ENCODE data around the gene AGAP3. TPM values are rescaled to one million over a fixed set of nuclear protein-coding genes. Genes with fewer than 3 reads are reported as not detected.

The AGAP3 gene
- 108 and 126 TPM in 2 replicates for polyA plus RNA-seq (2012; rRNA removed)
- polyA plus RNA-seq (2012; cell fraction: cytosol; rRNA removed), result 61.7 and 84.8 TPM in 2 replicates
- polyA plus RNA-seq (2012; cell fraction: nucleus; rRNA removed), result 361 and 701 TPM in 2 replicates

GRCh38 chr7:151085691-151086620, at the start of gene AGAP3:
AGAP3 (plus strand) TSS chr7:151086475; CDS start chr7:151086742, 267 bp downstream.
- H3K27me3 ChIP-seq (ENCODE audit: insufficient read depth), result no peaks in the 10 kb centered on the region
- CTCF ChIA-PET, result interaction anchor here (0.5 to 21.3 kb wide), 19 partner anchors 9 to 323 kb away, joined by 3 to 474 read pairs (median 4); partner anchors contain the start of genes ABCB8, CDK5 and SLC4A2
- peak within 1 kb of the TSS; percentile 90 to 100 for H3K4me3 ChIP-seq (ENCODE audit: low read depth in 2 of 2, low read length in 1 of 2)
- peaks cover 20% of the 10 kb centered on the region for H3F3A ChIP-seq (replicated peaks; ENCODE audit: insufficient read depth)
- H3K9me3 ChIP-seq, result no peaks in the 10 kb centered on the region
- peak within 1 kb of the TSS; percentile 64 to 94 for H3K27ac ChIP-seq (ENCODE audit: low read depth in 2 of 2, low read length in 1 of 2)
- H3K9ac ChIP-seq, result peak within 1 kb of the TSS; percentile 88
- H4K20me1 ChIP-seq (ENCODE audit: insufficient read depth), result peaks cover 35% of the 10 kb centered on the region
- DNase-seq, result peak; percentile 99
- H3K4me1 ChIP-seq (ENCODE audit: control insufficient read depth in 1 of 2, insufficient read depth in 2 of 2, low read depth in 1 of 2, low read length in 1 of 2), result peaks cover 34 to 58% of the 10 kb centered on the region in 2 experiments
- peaks cover 64% of the 10 kb centered on the region for H3K79me2 ChIP-seq (ENCODE audit: insufficient read depth)
- peak within 1 kb of the TSS; percentile 99 for H3K4me2 ChIP-seq
- WGBS (ENCODE audit: low lambda C conversion rate), result 2% methylated on average over 71 of the region's 84 CpGs
- H3K36me3 ChIP-seq (replicated peaks in 1 of 2; ENCODE audit: control insufficient read depth in 1 of 2, insufficient read depth in 2 of 2, low read length in 1 of 2), result peaks cover 0 to 13% of the 10 kb centered on the region in 2 experiments
- no peaks in the 10 kb centered on the region for H3K9me2 ChIP-seq
- POLR2A ChIA-PET, result interaction anchor here (0.8 to 1.4 kb wide), 5 partner anchors 27 to 1356 kb away, joined by 3 read pairs; partner anchors contain the start of genes ABCB8, ABCF2 and NUB1
- peak within 1 kb of the TSS; percentile 72 for H2AFZ ChIP-seq (ENCODE audit: low read depth)
- TF ChIP-seq POLR2AphosphoS5 (IDR thresholded peaks at IDR 0.05; ENCODE audit: low read depth, low read length) (peak; percentile 80), ZBTB33 (IDR thresholded peaks at IDR 0.05; ENCODE audit: borderline replicate concordance, low read depth) (no peak), RXRA (IDR thresholded peaks at IDR 0.05; ENCODE audit: borderline replicate concordance, low read depth) (no peak), FOXM1 (IDR thresholded peaks at IDR 0.05; ENCODE audit: low read depth) (no peak), REST (IDR thresholded peaks at IDR 0.05; ENCODE audit: low read depth, low read length) (no peak), IRF3 (IDR thresholded peaks at IDR 0.05; ENCODE audit: low read depth, low read length) (no peak), MAX (IDR thresholded peaks at IDR 0.05; ENCODE audit: low read depth) (peak; percentile 60), MXI1 (IDR thresholded peaks at IDR 0.05; ENCODE audit: low read depth, low read length) (peak; percentile 46), TAF1 (IDR thresholded peaks at IDR 0.05; ENCODE audit: borderline replicate concordance, low read depth, low read length) (peak; percentile 58), FOSL2 (IDR thresholded peaks at IDR 0.05; ENCODE audit: borderline replicate concordance, low read depth) (no peak), RAD21 (IDR thresholded peaks at IDR 0.05; ENCODE audit: low read length) (no peak), PBX3 (IDR thresholded peaks at IDR 0.05) (no peak), NFIC (IDR thresholded peaks at IDR 0.05; ENCODE audit: borderline replicate concordance) (no peak), RFX5 (IDR thresholded peaks at IDR 0.05; ENCODE audit: low read length) (no peak), YY1 (IDR thresholded peaks at IDR 0.05; ENCODE audit: low read depth) (no peak), SIN3A (IDR thresholded peaks at IDR 0.05; ENCODE audit: borderline replicate concordance, low read depth, low read length) (peak; percentile 44; the same call in 1 of the 2 replicates), EZH2phosphoT487 (IDR thresholded peaks at IDR 0.05; ENCODE audit: borderline replicate concordance, low read depth) (no peak), TCF12 (IDR thresholded peaks at IDR 0.05) (peak; percentile 39; the same call in 1 of the 2 replicates), USF1 (IDR thresholded peaks at IDR 0.05; ENCODE audit: borderline replicate concordance, low read depth) (no peak), NRF1 (IDR thresholded peaks at IDR 0.05; ENCODE audit: low read depth, low read length) (peak; percentile 66), SMC3 (IDR thresholded peaks at IDR 0.05; ENCODE audit: low read depth, low read length) (no peak), FOXJ3 (CRISPR knock-in tag; IDR thresholded peaks at IDR 0.05) (no peak), TEAD4 (IDR thresholded peaks at IDR 0.05; ENCODE audit: borderline replicate concordance, insufficient read depth) (no peak)

All from SK-N-SH (cell line).